ENCODE measurements around the gene NTM.
"Not testable (repeated sequence)": the region's sequence is repeated elsewhere in the genome, so short reads cannot be mapped to it uniquely, and the experiment has no call there.

Gene NTM

GRCh38 chr11:132064987-132065620 lies 694.7 kb downstream of the NTM start:
- Histone ChIP-seq H3K4me2 (ENCODE audit: low read length) (no peak overlapping the region), H3K36me3 (ENCODE audit: insufficient read depth, low read length) (no peaks in the 10 kb centered on the region), H3K9ac (ENCODE audit: low read length) (no peak overlapping the region), H3K27ac (ENCODE audit: low read depth, low read length, poor library complexity, severe bottlenecking) (no peak overlapping the region), H3K9me2 (ENCODE audit: low read depth, low read length) (no peaks in the 10 kb centered on the region), H3K4me1 (ENCODE audit: insufficient read depth, low read length, severe bottlenecking) (no peaks in the 10 kb centered on the region), H3F3A (ENCODE audit: insufficient read depth, low read length) (no peaks in the 10 kb centered on the region), H2AFZ (ENCODE audit: low read length) (no peak overlapping the region), H3K27me3 (ENCODE audit: insufficient read depth, low read length) (no peaks in the 10 kb centered on the region), H3K9me3 (ENCODE audit: low read length) (no peaks in the 10 kb centered on the region), H3K79me2 (ENCODE audit: insufficient read depth, low read length) (no peaks in the 10 kb centered on the region), H3K4me3 (ENCODE audit: low read depth, low read length, poor library complexity, severe bottlenecking) (no peak overlapping the region), H4K20me1 (ENCODE audit: insufficient read depth, low read length) (no peaks in the 10 kb centered on the region)
- TF ChIP-seq EZH2 (IDR thresholded peaks at IDR 0.05; ENCODE audit: borderline replicate concordance, low read length) (no peak), CTCF (IDR thresholded peaks at IDR 0.05; ENCODE audit: low read length) (no peak)

- H3K4me1 ChIP-seq (ENCODE audit: insufficient read depth, low read length, severe bottlenecking) = no peaks in the 10 kb centered on the region
- H3K79me2 ChIP-seq (ENCODE audit: insufficient read depth, low read length) = no peaks in the 10 kb centered on the region
- H3K9me2 ChIP-seq (ENCODE audit: low read depth, low read length) = no peaks in the 10 kb centered on the region
- no peaks in the 10 kb centered on the region for H3K27me3 ChIP-seq (ENCODE audit: insufficient read depth, low read length)
- H3K4me2 ChIP-seq (ENCODE audit: low read length) = no peak overlapping the region
- no peak overlapping the region for H3K9ac ChIP-seq (ENCODE audit: low read length)
- H3K27ac ChIP-seq (ENCODE audit: low read depth, low read length, poor library complexity, severe bottlenecking) = no peak overlapping the region
- H4K20me1 ChIP-seq (ENCODE audit: insufficient read depth, low read length) = no peaks in the 10 kb centered on the region
- no peaks in the 10 kb centered on the region for H3K9me3 ChIP-seq (ENCODE audit: low read length)
- TF ChIP-seq EZH2 (IDR thresholded peaks at IDR 0.05; ENCODE audit: borderline replicate concordance, low read length) = no peak
- TF ChIP-seq CTCF (IDR thresholded peaks at IDR 0.05; ENCODE audit: low read length) = no peak
- H3K4me3 ChIP-seq (ENCODE audit: low read depth, low read length, poor library complexity, severe bottlenecking) = no peak overlapping the region
- H3F3A ChIP-seq (ENCODE audit: insufficient read depth, low read length) = no peaks in the 10 kb centered on the region
- no peaks in the 10 kb centered on the region for H3K36me3 ChIP-seq (ENCODE audit: insufficient read depth, low read length)
- no peak overlapping the region for H2AFZ ChIP-seq (ENCODE audit: low read length)
These were observed 698.1 kb downstream of the NTM start for GRCh38 chr11:132068556-132068955.

GRCh38 chr11:132069593-132069992 lies 699.2 kb downstream of the NTM start:
- H3K4me1 ChIP-seq (ENCODE audit: insufficient read depth, low read length, severe bottlenecking); H3F3A ChIP-seq (ENCODE audit: insufficient read depth, low read length); H2AFZ ChIP-seq (ENCODE audit: low read length); H3K27ac ChIP-seq (ENCODE audit: low read depth, low read length, poor library complexity, severe bottlenecking); H3K9me3 ChIP-seq (ENCODE audit: low read length); H4K20me1 ChIP-seq (ENCODE audit: insufficient read depth, low read length); H3K9ac ChIP-seq (ENCODE audit: low read length); H3K9me2 ChIP-seq (ENCODE audit: low read depth, low read length); H3K4me2 ChIP-seq (ENCODE audit: low read length); H3K27me3 ChIP-seq (ENCODE audit: insufficient read depth, low read length); H3K36me3 ChIP-seq (ENCODE audit: insufficient read depth, low read length); H3K4me3 ChIP-seq (ENCODE audit: low read depth, low read length, poor library complexity, severe bottlenecking); H3K79me2 ChIP-seq (ENCODE audit: insufficient read depth, low read length): not testable (repeated sequence)

GRCh38 chr11:132070907-132071306 lies 700.5 kb downstream of the NTM start:
- not testable (repeated sequence) for H3K27ac ChIP-seq (ENCODE audit: low read depth, low read length, poor library complexity, severe bottlenecking); H3K79me2 ChIP-seq (ENCODE audit: insufficient read depth, low read length); H3K9me3 ChIP-seq (ENCODE audit: low read length); H2AFZ ChIP-seq (ENCODE audit: low read length); H3K4me2 ChIP-seq (ENCODE audit: low read length); H3K4me1 ChIP-seq (ENCODE audit: insufficient read depth, low read length, severe bottlenecking); H3K4me3 ChIP-seq (ENCODE audit: low read depth, low read length, poor library complexity, severe bottlenecking); H3F3A ChIP-seq (ENCODE audit: insufficient read depth, low read length); H3K9ac ChIP-seq (ENCODE audit: low read length); H4K20me1 ChIP-seq (ENCODE audit: insufficient read depth, low read length); H3K36me3 ChIP-seq (ENCODE audit: insufficient read depth, low read length); H3K27me3 ChIP-seq (ENCODE audit: insufficient read depth, low read length); H3K9me2 ChIP-seq (ENCODE audit: low read depth, low read length)

Measured in OCI-LY1 (cell line).